A673 (cell line): ENCODE results near the gene PSMD13.

Experiments
- CTCF ChIP-seq: fragments of 300-800, 200-600 bp; sonication (generic); conservative IDR thresholded peaks from 2 replicates; pipeline ENCODE4 v1.5.1; 2017; ENCODE audit warnings: low read depth, mild to moderate bottlenecking, antibody characterized with exemption, low read length, moderate library complexity, mixed read lengths
- EZH2 ChIP-seq: fragments of 200-600 bp; sonication (generic); IDR thresholded peaks from 2 replicates; pipeline ENCODE4 v1.6.1; 2017; ENCODE audit warnings: borderline replicate concordance, low read depth, mild to moderate bottlenecking, mixed read lengths, antibody characterized with exemption, low read length; ENCODE audit not compliant: poor library complexity, severe bottlenecking

- no peak for TF ChIP-seq EZH2
- TF ChIP-seq CTCF = no peak
Observed at GRCh38 chr11:241634-242033, 4.9 kb downstream of the PSMD13 start.
